ENCODE measurements around the gene TTC14.

Gene TTC14

DNA sequence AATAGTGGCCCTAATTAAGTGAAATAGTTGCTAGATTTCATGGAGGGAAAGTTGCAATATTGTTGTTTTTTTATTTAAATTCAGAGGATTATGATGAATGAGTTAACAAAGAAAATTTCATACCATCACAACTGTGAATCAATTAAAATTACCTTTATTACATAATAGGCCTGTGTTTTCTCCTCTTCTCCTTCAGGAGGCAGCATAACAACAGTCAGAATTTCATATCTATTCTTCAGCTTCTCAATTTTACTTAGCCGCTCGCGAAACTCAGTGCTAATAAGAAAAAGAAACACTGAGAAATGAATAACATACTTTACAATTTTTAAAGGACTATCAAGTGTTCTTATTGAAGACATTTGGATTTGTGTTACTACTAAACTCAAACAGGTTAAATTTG is 29.4 kb downstream of the TTC14 start:
- no peak for DNase-seq

DNA sequence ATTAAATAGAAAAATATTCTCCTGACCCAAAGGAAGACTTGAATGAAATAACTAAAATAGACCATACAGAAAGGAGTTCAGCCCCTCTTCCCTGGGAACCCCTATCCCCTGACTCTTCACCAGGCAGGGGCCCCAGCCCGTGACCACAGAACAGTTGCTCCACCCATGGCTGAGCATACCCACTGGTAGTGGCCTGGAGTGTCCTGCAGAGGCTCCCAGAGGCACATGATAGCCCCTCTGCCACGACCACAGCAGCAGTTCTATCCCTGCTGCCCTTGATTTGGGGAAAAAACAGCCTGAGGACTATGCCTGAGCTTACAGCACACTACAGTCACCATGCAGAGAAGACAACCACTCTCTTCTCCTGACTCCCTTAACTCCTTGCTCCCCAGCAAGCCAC is 31.8 kb downstream of the TTC14 start:
- no peak for DNase-seq

DNA sequence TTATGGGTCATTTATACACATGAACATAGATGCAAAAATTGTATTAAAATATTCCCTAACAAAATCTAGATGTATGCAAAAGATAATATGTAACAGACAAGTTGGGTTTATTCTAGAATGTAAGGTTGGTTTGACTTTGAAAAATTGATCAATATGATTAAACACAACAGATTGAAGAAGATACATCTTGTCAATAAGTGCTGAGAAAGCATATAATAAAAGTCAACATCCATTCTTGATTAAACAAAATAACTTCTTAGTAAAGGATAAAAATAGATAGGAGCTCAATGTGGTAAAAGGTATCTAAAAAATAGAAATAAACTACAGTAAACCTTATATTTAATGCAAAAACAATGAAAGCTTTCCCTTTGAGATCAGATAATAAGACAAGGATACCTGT is 39.0 kb downstream of the TTC14 start:
- DNase-seq: no peak

DNA sequence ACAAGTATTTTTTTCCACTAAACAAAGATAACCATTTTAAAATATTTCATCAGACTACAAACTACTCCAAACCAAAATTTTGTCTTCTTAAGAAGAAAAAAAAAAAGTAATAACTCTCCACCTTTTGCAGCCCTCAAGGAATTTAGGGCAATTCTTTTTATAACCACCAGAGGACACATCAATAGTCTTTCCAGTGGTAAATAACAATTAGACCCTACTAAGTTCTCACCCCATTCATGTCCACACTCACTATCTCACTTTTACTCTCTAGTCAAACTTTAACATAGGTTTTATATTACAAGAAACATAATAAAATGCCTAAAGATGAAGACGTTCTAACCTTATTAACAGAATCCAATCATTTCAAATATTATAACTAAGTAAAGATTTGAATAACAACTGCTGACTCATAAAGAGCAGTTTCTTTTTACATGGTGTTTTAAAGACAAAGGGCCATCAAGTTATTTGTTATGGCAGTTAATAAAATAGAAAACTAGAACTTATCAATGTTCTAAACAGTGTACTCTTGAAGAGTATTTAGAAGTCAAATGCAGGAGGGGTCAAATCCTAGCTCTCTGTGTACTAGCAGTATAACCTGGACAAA is 44.3 kb downstream of the TTC14 start:
- no peak for DNase-seq

DNA sequence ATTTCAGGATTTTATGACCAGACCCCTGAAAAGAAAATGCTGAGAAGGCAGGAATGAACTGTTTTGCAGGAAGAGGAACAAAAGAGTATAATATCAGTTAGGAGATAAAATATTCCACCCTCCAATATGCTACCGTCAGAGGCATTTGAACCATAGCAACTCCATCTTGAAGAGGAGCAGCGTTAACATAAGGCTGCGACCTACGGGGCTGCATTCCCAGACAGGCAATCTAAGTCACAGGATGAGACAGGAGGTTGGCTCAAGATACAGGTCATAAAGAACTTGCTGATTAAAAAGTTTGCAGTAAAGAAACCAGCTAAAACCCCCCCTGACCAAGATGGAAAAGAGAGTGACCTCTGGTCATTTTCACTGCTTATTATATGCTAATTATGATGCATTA is 54.4 kb downstream of the TTC14 start:
- no peak for DNase-seq

DNA sequence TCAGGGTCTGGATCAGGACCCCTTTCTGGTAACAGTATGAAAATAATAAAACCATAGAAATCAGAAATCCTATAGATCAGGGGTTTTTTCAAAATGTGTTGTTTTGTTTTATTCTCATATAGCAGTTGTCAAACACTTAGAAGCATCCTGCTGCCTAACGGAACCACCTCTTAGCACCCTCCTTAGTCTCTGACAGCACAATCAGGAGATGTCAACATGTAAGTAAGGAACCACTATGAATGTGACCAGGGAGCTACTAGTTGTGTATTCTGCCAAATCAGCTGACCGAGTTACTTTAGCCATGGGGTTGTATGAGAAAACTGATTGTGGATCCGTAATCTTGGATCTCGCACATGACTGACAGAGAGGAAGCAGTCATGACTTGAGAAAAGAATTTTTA is 55.1 kb downstream of the TTC14 start:
- no peak for DNase-seq

Data from T-helper 2 cell (primary cell).